ENCODE results near the gene SPAG6.

SPAG6 gene

GRCh38 chr10:22372298-22372697 is 27.0 kb downstream of the SPAG6 start:
- Histone ChIP-seq H3K9ac (ENCODE audit: low read length) (no peak overlapping the region), H3K4me2 (ENCODE audit: low read depth, low read length, poor library complexity, severe bottlenecking) (no peak overlapping the region), H2AFZ (ENCODE audit: low read depth, low read length, severe bottlenecking) (no peak overlapping the region), H4K20me1 (ENCODE audit: low read depth, low read length) (no peaks in the 10 kb centered on the region), H3K79me2 (ENCODE audit: insufficient read depth, low read length) (no peaks in the 10 kb centered on the region), H3K27me3 (ENCODE audit: low read length) (no peaks in the 10 kb centered on the region), H3F3A (ENCODE audit: insufficient read depth) (no peaks in the 10 kb centered on the region), H3K27ac (ENCODE audit: low read depth, low read length) (no peak overlapping the region), H3K9me2 (replicated peaks; ENCODE audit: insufficient read depth, low read length) (no peaks in the 10 kb centered on the region), H3K4me3 (ENCODE audit: insufficient read depth, low read length, poor library complexity, severe bottlenecking) (no peak overlapping the region), H3K9me3 (ENCODE audit: insufficient read depth, low read length) (no peaks in the 10 kb centered on the region), H3K36me3 (ENCODE audit: low read length) (no peaks in the 10 kb centered on the region)
- TF ChIP-seq, protein P1, sequence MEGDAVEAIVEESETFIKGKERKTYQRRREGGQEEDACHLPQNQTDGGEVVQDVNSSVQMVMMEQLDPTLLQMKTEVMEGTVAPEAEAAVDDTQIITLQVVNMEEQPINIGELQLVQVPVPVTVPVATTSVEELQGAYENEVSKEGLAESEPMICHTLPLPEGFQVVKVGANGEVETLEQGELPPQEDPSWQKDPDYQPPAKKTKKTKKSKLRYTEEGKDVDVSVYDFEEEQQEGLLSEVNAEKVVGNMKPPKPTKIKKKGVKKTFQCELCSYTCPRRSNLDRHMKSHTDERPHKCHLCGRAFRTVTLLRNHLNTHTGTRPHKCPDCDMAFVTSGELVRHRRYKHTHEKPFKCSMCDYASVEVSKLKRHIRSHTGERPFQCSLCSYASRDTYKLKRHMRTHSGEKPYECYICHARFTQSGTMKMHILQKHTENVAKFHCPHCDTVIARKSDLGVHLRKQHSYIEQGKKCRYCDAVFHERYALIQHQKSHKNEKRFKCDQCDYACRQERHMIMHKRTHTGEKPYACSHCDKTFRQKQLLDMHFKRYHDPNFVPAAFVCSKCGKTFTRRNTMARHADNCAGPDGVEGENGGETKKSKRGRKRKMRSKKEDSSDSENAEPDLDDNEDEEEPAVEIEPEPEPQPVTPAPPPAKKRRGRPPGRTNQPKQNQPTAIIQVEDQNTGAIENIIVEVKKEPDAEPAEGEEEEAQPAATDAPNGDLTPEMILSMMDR (IDR thresholded peaks at IDR 0.05; ENCODE audit: insufficient read depth, low read length, poor library complexity, severe bottlenecking): no peak
- no peak for TF ChIP-seq EZH2phosphoT487 (conservative IDR thresholded peaks at IDR 0.05; ENCODE audit: low read length)

- Histone ChIP-seq H3K9me2 (replicated peaks; ENCODE audit: insufficient read depth, low read length) (no peaks in the 10 kb centered on the region), H3K79me2 (ENCODE audit: insufficient read depth, low read length) (no peaks in the 10 kb centered on the region), H3K4me3 (ENCODE audit: insufficient read depth, low read length, poor library complexity, severe bottlenecking) (no peak overlapping the region), H2AFZ (ENCODE audit: low read depth, low read length, severe bottlenecking) (no peak overlapping the region), H3K36me3 (ENCODE audit: low read length) (no peaks in the 10 kb centered on the region), H4K20me1 (ENCODE audit: low read depth, low read length) (no peaks in the 10 kb centered on the region), H3F3A (ENCODE audit: insufficient read depth) (no peaks in the 10 kb centered on the region), H3K27me3 (ENCODE audit: low read length) (no peaks in the 10 kb centered on the region), H3K27ac (ENCODE audit: low read depth, low read length) (no peak overlapping the region), H3K9ac (ENCODE audit: low read length) (no peak overlapping the region), H3K9me3 (ENCODE audit: insufficient read depth, low read length) (no peaks in the 10 kb centered on the region), H3K4me2 (ENCODE audit: low read depth, low read length, poor library complexity, severe bottlenecking) (no peak overlapping the region)
- TF ChIP-seq EZH2phosphoT487 (conservative IDR thresholded peaks at IDR 0.05; ENCODE audit: low read length): no peak
- TF ChIP-seq, protein P1 (IDR thresholded peaks at IDR 0.05; ENCODE audit: insufficient read depth, low read length, poor library complexity, severe bottlenecking): no peak
Measured at GRCh38 chr10:22372917-22373316, 27.6 kb downstream of the SPAG6 start.

DNA sequence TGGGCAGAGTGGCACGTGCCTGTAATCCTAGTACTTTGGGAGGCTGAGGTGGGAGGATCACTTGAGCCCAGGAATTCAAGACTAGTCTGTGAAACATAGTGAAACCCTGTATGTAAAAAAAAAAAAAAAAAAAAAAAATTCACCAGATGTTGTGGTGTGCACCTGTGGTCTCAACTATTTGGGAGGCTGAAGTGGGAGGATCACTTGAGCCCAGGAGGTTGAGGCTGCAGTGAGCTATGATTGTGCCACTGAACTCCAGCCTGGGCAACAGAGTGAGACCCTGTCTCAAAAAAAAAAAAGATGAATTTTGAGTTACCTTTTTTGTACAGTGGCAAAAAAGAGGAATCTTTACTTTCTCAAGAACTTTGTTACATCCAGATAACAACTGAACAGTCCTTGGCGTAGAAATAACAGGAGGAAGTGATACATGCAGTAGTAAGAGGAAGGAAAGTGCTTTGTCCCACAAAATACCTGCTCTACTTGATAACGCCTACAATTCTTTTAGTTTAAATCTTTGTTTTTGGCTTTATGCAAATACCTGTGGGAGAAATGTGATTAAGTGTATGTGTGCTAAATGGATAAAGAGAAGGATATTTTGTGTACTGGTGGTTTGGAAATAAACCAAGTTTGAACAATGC is 29.3 kb downstream of the SPAG6 start:
- H3K9ac ChIP-seq (ENCODE audit: low read length): no peak overlapping the region
- no peaks in the 10 kb centered on the region for H3F3A ChIP-seq (ENCODE audit: insufficient read depth)
- H4K20me1 ChIP-seq (ENCODE audit: low read depth, low read length): no peaks in the 10 kb centered on the region
- no peaks in the 10 kb centered on the region for H3K9me2 ChIP-seq (replicated peaks; ENCODE audit: insufficient read depth, low read length)
- H3K4me2 ChIP-seq (ENCODE audit: low read depth, low read length, poor library complexity, severe bottlenecking): no peak overlapping the region
- no peak overlapping the region for H3K4me3 ChIP-seq (ENCODE audit: insufficient read depth, low read length, poor library complexity, severe bottlenecking)
- no peaks in the 10 kb centered on the region for H3K9me3 ChIP-seq (ENCODE audit: insufficient read depth, low read length)
- no peaks in the 10 kb centered on the region for H3K36me3 ChIP-seq (ENCODE audit: low read length)
- H3K27me3 ChIP-seq (ENCODE audit: low read length): no peaks in the 10 kb centered on the region
- no peak overlapping the region for H2AFZ ChIP-seq (ENCODE audit: low read depth, low read length, severe bottlenecking)
- TF ChIP-seq EZH2phosphoT487 (conservative IDR thresholded peaks at IDR 0.05; ENCODE audit: low read length): no peak
- TF ChIP-seq, protein P1 (IDR thresholded peaks at IDR 0.05; ENCODE audit: insufficient read depth, low read length, poor library complexity, severe bottlenecking): no peak
- no peak overlapping the region for H3K27ac ChIP-seq (ENCODE audit: low read depth, low read length)
- H3K79me2 ChIP-seq (ENCODE audit: insufficient read depth, low read length): no peaks in the 10 kb centered on the region

Data from SU-DHL-6 (cell line).